ENCODE data around the gene KRT40.

KRT40 gene

DNA sequence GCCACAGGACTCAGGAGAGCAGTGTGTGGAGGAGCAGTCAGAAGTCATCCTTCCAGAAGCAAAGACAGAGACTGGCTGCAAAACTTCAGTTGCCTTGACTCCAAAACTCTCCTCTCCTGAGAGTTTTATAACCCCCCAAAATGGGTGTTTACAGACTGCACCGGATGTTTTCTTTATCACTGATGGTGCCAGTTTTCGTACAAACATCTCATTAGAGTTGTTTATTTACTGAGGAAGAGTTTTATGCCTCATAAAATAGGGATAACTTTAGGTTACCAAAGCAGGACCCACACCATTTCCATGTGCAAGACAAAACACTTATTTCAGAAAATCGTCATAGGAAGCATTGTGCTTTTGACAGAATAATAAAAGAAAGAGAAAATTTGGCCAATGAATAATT lies at the start of gene KRT40:
Gene KRT40 (minus strand): TSS at position 101 of the 400 bp plus-strand sequence. CDS start 53 bp downstream, at position 48.
- H3K9me3 Mint-ChIP-seq, result no peaks in the 10 kb centered on the region
- no peak within 1 kb of the TSS for H3K27ac Mint-ChIP-seq
- peaks cover 4% of the 10 kb centered on the region for H3K4me1 Mint-ChIP-seq
- no peak within 1 kb of the TSS for H3K4me3 Mint-ChIP-seq
- peaks cover 11% of the 10 kb centered on the region for H3K27me3 Mint-ChIP-seq
- DNase-seq (no peak), ATAC-seq (no peak)
- no peaks in the 10 kb centered on the region for H3K36me3 Mint-ChIP-seq (ENCODE audit: low read depth)

DNA sequence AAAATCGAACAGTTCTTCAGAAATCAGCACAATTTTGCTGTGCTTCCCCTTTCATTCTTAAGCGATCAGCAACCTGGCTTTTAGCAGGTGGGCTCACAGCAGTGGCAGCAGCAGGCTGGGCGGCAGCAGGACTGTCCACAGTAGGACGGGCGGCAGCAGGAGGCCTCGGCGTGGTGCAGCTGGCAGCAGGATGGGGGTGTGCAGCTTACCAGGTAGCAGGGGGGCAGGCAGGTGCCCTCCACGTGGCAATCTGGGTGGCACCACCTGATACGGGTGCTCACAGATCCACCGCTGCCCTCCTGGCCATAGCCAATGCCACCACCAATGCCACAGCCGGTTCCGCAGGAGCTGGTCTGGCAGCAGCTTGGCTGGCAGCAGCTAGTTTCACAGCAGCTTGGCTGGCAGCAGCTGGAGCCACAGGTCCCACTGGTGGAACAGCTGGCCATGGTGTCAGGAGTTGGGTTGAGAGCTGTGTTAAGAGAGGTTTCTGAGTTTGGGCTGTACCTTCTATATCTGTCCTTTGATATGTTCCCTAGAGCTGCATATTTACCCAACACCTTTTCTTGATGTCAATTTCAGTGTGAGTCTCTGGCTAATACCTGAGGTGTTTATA lies 45.6 kb upstream of the KRT40 start, which contains the start of gene KRTAP1-4:
Gene KRTAP1-4 (minus strand): TSS at position 563 of the 613 bp plus-strand sequence. CDS start 117 bp downstream, at position 446.
- Mint-ChIP-seq H3K4me3 (no peak within 1 kb of the TSS), H3K36me3 (ENCODE audit: low read depth) (no peaks in the 10 kb centered on the region), H3K27ac (no peak within 1 kb of the TSS), H3K27me3 (peaks cover 19% of the 10 kb centered on the region), H3K4me1 (no peaks in the 10 kb centered on the region), H3K9me3 (no peaks in the 10 kb centered on the region)
- DNase-seq (no peak), ATAC-seq (no peak)

DNA sequence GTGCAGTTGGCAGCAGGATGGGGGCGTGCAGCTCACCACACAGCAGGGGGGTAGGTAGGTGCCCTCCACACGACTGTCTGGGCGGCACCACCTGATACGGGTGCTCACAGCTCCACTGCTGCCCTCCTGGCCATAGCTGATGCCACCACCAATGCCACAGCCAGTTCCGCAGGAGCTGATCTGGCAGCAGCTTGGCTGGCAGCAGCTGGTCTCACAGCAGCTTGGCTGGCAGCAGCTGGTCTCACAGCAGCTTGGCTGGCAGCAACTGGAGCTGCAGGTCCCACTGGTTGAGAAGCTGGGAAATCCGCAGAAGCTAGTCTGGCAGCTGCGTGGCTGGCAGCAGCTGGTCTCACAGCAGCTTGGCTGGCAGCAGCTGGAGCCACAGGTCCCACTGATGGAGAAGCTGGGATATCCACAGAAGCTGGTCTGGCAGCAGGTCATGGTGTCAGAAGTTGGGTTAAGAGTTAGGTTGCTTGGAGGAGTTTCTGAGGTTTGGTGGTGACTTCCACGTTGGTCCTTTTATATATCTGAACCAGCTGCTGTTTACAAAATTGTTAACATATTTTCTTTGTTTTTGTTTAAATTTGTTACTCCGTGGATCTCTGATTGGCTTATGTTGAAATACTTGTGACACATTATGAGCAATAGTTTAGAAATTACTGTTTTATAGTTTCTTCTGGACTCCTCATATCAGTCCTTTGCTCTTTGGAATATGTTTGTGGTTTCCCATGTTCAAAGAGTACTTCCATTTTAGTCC lies 42.8 kb upstream of the KRT40 start, which contains the start of gene KRTAP1-5:
Gene KRTAP1-5 (minus strand): TSS at position 494 of the 757 bp plus-strand sequence. CDS start 53 bp downstream, at position 441.
- DNase-seq (no peak), ATAC-seq (no peak)
- Mint-ChIP-seq H3K27ac (no peak within 1 kb of the TSS), H3K4me3 (no peak within 1 kb of the TSS), H3K36me3 (ENCODE audit: low read depth) (no peaks in the 10 kb centered on the region), H3K4me1 (no peaks in the 10 kb centered on the region), H3K9me3 (no peaks in the 10 kb centered on the region), H3K27me3 (peaks cover 21% of the 10 kb centered on the region)

DNA sequence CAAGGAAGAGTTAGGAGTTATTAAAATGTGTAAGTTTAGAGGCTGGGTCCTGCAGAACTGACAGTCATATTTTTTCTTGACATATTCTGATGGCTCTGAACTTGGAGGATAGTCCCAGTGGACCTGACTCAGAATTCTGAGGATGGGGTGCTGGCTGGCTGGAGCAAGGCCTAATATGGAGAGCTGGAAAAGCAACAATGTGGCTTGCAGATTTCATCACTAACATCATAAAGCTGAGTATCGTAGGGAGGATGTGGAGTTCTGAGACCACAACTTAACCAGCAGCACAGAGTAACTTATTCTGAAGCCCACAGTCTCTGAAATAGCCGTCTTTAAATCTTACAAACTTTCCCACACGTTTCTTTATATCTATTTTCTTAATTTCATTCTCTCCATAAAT lies 40.6 kb upstream of the KRT40 start:
- H3K27me3 Mint-ChIP-seq, result peaks cover 14% of the 10 kb centered on the region
- H3K4me1 Mint-ChIP-seq, result no peaks in the 10 kb centered on the region
- H3K27ac Mint-ChIP-seq, result no peak overlapping the region
- no peak overlapping the region for H3K4me3 Mint-ChIP-seq
- H3K9me3 Mint-ChIP-seq, result no peaks in the 10 kb centered on the region
- ATAC-seq (no peak), DNase-seq (no peak)
- H3K36me3 Mint-ChIP-seq (ENCODE audit: low read depth), result no peaks in the 10 kb centered on the region

DNA sequence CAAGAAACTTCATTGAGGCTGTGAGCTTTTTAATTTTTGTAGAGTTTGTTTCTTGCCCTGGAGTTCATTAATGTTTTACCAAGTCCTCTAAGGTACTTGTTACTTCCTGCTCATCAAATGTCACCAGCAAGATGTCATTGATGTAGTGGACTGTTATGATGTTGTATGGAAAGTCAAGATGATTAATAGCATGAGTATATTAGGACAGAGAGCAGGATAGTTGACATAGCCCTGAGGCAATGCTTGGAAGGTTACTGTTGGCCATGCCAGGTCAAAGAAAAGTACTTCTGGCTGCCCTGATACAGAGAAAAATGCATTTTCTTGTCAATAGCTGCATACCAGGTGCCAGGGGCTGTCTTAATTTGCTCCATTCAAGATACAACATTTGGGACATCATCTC lies 36.2 kb upstream of the KRT40 start:
- no peak overlapping the region for H3K27ac Mint-ChIP-seq
- no peaks in the 10 kb centered on the region for H3K36me3 Mint-ChIP-seq (ENCODE audit: low read depth)
- no peaks in the 10 kb centered on the region for H3K9me3 Mint-ChIP-seq
- no peak for DNase-seq
- no peaks in the 10 kb centered on the region for H3K4me1 Mint-ChIP-seq
- ATAC-seq, result no peak
- no peak overlapping the region for H3K4me3 Mint-ChIP-seq
- H3K27me3 Mint-ChIP-seq, result peaks cover 1% of the 10 kb centered on the region

DNA sequence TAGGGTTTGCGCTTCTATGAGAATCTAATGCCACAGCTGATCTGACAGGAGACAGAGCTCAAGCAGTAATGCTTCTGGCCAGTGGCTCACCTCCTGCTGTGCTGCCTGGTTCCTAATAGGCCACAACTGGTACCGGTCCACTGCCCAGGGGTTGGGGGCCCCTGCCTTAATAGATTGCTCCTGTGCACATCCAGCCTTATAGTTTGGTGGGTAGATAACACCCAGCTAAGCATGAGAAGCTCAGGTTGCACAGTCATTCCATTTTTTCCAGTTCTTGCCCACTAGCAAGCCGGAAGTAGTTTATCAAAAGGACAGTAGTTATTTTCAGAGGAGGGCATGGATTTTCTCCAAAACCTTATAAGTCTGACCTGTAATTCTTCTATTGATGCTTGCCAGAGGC lies 35.3 kb upstream of the KRT40 start:
- Mint-ChIP-seq H3K27me3 (peaks cover 1% of the 10 kb centered on the region), H3K4me3 (no peak overlapping the region)
- ATAC-seq, result no peak

DNA sequence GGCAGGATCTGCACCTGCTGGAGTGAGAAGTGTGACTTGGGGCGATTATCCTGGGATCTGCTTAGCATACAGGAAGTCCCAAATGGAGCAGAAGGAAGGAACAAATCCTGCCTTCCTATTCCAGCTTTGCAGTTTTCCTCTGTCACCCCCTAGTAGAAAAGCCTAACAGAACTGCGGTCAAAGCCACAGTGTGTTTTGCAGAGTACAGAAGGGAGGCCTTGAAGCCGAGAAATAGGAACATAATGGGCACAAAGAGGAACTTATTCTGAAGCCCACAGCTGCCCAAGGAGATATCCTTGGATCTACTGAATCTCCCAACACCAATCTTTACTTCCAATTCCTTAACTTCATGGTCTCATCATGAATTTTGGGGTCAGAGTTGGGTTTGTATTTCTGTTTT lies 34.4 kb upstream of the KRT40 start:
- peaks cover 1% of the 10 kb centered on the region for H3K27me3 Mint-ChIP-seq
- no peaks in the 10 kb centered on the region for H3K4me1 Mint-ChIP-seq
- H3K4me3 Mint-ChIP-seq, result no peak overlapping the region

More for the DNA sequence above, 35.3 kb upstream of the KRT40 start:
- no peaks in the 10 kb centered on the region for H3K9me3 Mint-ChIP-seq
- no peaks in the 10 kb centered on the region for H3K4me1 Mint-ChIP-seq
- DNase-seq, result no peak
- no peak overlapping the region for H3K27ac Mint-ChIP-seq
- H3K36me3 Mint-ChIP-seq (ENCODE audit: low read depth), result no peaks in the 10 kb centered on the region

DNA sequence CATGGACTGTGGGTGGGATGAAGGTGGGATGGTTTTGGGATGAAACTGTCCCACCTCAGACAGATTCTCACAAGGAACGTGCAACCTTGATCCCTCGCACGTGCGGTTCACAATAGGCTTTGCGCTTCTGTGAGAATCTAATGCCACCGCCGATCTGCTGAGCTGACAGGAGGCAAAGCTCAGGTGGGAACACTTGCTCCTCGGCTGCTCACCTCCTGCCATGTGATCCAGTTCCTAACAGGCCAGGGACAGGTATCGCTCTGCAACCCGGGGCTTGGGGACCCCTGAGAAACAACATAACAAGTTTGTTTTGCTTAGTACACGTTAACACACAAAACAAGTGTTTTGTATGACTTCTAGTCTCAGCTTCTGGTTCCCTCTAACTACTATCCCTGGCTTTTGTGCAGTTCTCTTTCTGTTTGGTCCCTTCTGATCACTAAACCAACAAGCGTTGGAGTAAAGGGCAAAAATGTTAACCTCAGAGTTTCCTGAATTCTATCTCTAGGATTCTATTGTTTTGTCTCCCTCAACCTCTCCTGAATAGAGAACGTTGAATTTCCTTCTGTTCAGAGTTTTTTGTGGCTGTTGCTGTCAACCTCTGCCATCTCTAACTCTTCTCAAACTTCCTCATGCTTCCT lies 32.6 kb upstream of the KRT40 start:
- Mint-ChIP-seq H3K36me3 (ENCODE audit: low read depth) (no peaks in the 10 kb centered on the region), H3K4me1 (no peaks in the 10 kb centered on the region), H3K27ac (no peak overlapping the region), H3K9me3 (no peaks in the 10 kb centered on the region), H3K4me3 (no peak overlapping the region), H3K27me3 (no peaks in the 10 kb centered on the region)
- ATAC-seq (no peak), DNase-seq (no peak)

More for the DNA sequence above, 34.4 kb upstream of the KRT40 start:
- ATAC-seq (no peak), DNase-seq (no peak)
- Mint-ChIP-seq H3K27ac (no peak overlapping the region), H3K9me3 (no peaks in the 10 kb centered on the region), H3K36me3 (ENCODE audit: low read depth) (no peaks in the 10 kb centered on the region)

DNA sequence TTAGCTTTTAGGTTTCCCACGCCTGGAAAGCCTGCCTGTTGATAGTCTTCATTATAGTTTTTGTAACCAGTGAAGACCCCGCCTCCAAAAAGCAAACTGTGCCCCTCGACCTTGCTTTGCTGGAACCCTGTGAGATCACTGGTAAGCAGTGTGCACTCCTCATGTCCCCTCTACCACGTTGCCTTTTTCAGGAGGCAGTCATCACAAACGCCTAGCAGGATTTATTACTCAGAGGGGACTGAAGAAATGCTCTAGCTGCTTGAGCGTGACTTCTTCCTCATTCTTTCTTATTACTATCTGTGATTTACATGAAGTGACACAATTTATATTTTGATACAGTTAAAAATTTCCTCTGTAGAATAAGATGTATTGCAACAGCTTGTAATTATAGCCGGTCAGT lies 31.3 kb upstream of the KRT40 start:
- Mint-ChIP-seq H3K27me3 (no peaks in the 10 kb centered on the region), H3K4me1 (no peaks in the 10 kb centered on the region), H3K4me3 (no peak overlapping the region), H3K9me3 (no peaks in the 10 kb centered on the region), H3K27ac (no peak overlapping the region), H3K36me3 (ENCODE audit: low read depth) (no peaks in the 10 kb centered on the region)
- DNase-seq (no peak), ATAC-seq (no peak)

DNA sequence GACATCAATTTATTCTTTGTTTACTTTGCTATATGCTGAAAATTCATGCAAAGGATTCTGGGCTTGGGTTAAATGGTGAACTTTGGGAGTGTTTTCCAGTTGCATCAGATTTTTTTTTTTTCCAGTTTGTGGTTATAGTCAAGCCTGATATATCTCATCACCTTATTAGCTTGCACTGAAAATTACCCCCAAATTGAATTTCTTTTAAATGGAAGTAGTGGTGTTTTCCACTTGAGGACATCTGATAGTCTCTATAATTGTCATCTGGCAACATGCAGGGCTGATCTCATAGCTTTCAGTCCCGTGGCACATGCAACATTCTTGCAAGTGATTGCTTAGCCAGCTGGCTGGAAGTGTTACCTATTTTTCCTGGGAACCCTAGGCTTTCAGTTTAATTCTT lies 29.5 kb upstream of the KRT40 start:
- DNase-seq, result no peak
- ATAC-seq, result no peak
- Mint-ChIP-seq H3K27me3 (no peaks in the 10 kb centered on the region), H3K4me1 (no peaks in the 10 kb centered on the region), H3K27ac (no peak overlapping the region), H3K36me3 (ENCODE audit: low read depth) (no peaks in the 10 kb centered on the region), H3K9me3 (no peaks in the 10 kb centered on the region), H3K4me3 (no peak overlapping the region)

DNA sequence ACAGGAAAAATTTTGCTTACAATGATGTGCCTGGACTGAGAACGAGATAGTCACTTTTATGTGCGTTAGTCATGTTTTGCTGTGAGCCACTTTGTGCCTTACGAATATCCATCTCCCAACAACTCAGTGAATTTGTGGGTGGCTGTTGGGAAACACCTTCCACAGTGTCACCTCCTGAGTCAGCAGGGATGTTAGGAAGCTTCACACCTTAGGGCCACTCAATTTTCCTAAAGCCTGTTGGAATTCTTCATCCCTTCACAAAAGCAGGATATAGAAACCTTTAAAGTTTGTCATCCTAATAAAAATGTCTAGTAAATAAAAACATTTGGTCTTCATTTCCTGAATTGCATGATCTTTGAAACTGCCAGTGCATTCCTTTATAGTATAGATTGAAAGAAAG lies 29.1 kb upstream of the KRT40 start:
- no peak for ATAC-seq
- Mint-ChIP-seq H3K9me3 (no peaks in the 10 kb centered on the region), H3K27me3 (no peaks in the 10 kb centered on the region)

DNA sequence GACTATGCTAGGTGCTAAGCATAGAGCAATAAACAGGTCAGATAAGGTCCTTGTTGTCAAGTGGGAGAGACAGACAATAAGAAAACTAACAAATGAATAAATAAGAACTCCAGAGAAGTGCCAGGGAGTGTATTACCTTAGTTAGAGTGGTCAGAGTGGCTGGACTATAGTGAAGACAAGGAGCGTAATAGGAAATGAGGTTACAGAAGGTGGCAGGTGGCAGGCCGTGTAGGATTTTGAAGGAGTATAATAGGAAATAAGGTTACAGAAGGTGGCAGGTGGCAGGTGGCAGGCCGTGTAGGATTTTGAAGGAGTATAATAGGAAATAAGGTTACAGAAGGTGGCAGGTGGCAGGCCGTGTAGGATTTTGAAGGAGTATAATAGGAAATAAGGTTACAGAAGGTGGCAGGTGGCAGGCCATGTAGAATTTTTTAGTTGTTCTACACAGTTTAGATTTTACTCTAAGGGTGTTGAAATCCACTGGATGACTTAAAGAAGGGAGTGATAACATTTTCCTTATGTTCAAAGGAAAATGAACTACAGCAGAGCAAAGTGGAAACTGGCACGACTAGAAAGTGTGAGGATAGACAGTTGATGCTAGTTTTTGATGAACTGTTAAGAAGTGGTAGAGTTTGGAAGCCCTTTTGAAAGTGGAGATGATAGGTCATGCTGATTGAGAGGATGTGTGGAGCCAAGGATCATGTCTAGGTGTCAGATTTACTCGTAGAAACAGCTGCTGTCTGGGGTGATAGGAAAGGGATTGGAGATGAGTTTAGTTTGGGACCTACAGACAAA lies 28.4 kb upstream of the KRT40 start:
- Mint-ChIP-seq H3K4me1 (no peaks in the 10 kb centered on the region), H3K9me3 (no peaks in the 10 kb centered on the region), H3K27me3 (no peaks in the 10 kb centered on the region), H3K4me3 (no peak overlapping the region), H3K27ac (no peak overlapping the region), H3K36me3 (ENCODE audit: low read depth) (no peaks in the 10 kb centered on the region)
- no peak for DNase-seq
- ATAC-seq, result no peak

More for the DNA sequence above, 29.1 kb upstream of the KRT40 start:
- no peak for DNase-seq
- Mint-ChIP-seq H3K4me3 (no peak overlapping the region), H3K36me3 (ENCODE audit: low read depth) (no peaks in the 10 kb centered on the region), H3K4me1 (no peaks in the 10 kb centered on the region), H3K27ac (no peak overlapping the region)

DNA sequence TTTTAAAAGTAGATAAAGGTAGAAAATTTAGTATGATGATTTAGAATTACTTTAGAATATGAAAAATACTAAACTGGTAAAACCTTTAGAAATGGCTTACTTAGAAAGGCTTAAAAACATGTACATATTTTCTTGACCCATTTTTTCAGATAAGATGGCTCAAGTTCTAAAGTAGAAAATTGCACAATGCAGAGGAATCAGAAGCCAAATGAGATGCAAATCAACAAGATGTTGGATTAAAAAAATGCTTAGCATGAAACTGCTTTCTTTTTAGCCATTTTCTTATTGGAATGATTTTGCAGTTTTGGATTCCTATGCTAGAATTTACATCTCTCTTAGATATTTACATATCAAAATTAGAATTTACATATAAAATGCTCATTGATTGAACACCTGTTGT lies 26.3 kb upstream of the KRT40 start:
- no peak for ATAC-seq
- Mint-ChIP-seq H3K4me1 (no peaks in the 10 kb centered on the region), H3K27ac (no peak overlapping the region), H3K9me3 (no peaks in the 10 kb centered on the region), H3K27me3 (no peaks in the 10 kb centered on the region), H3K36me3 (ENCODE audit: low read depth) (no peaks in the 10 kb centered on the region), H3K4me3 (no peak overlapping the region)
- DNase-seq, result no peak

DNA sequence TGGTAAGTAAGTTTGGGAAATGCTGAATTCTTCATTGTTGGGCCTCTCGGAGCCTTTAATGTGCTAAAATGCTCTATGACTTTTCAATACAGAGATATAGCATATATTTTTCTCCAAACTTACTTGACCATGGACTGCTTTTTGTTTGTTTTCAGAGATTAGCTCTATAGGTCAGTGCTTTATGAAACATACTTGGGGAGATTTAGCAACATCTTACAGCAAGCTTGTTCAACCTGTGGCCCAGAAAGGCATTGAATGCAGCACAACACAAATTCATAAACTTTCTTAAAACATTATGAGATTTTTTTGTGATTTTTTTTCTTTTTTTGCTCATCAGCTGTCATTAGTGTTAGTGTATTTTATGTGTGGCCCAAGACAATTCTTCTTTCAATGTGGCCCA lies 25.8 kb upstream of the KRT40 start:
- H3K36me3 Mint-ChIP-seq (ENCODE audit: low read depth), result no peaks in the 10 kb centered on the region
- H3K4me1 Mint-ChIP-seq, result no peaks in the 10 kb centered on the region
- H3K27me3 Mint-ChIP-seq, result no peaks in the 10 kb centered on the region
- no peak overlapping the region for H3K27ac Mint-ChIP-seq
- DNase-seq (no peak), ATAC-seq (no peak)
- no peaks in the 10 kb centered on the region for H3K9me3 Mint-ChIP-seq
- no peak overlapping the region for H3K4me3 Mint-ChIP-seq
